WTC11 (cell line): ENCODE data around the gene CRIP2.

Source experiments
- CBFB ChIP-seq: sonication (generic); formaldehyde crosslinking; IDR thresholded peaks from 2 replicates; pipeline ENCODE4 v1.8.1; 2022; ENCODE audit warnings: mild to moderate bottlenecking, low read depth, missing genetic modification reagents
- ESRRA ChIP-seq: sonication (generic); formaldehyde crosslinking; IDR thresholded peaks from 2 replicates; pipeline ENCODE4 v1.8.1; 2022; ENCODE audit warnings: mild to moderate bottlenecking, missing genetic modification reagents, borderline replicate concordance
- NR1H2 ChIP-seq: sonication (generic); formaldehyde crosslinking; IDR thresholded peaks from 2 replicates; pipeline ENCODE4 v1.9.0; 2021; ENCODE audit warnings: mild to moderate bottlenecking, moderate library complexity, missing genetic modification reagents
- SP1 ChIP-seq: sonication (generic); formaldehyde crosslinking; conservative IDR thresholded peaks from 2 replicates; pipeline ENCODE4 v1.8.1; 2022; ENCODE audit warnings: missing genetic modification reagents
- ZNF263 ChIP-seq: sonication (generic); formaldehyde crosslinking; IDR thresholded peaks from 2 replicates; pipeline ENCODE4 v1.8.1; 2022; ENCODE audit warnings: low read depth, mild to moderate bottlenecking, moderate library complexity, missing genetic modification reagents
- TF ChIP-seq, protein P1 (sequence below): sonication (generic); formaldehyde crosslinking; IDR thresholded peaks from 2 replicates; pipeline ENCODE4 v1.8.0; 2023; ENCODE audit warnings: missing genetic modification reagents, mild to moderate bottlenecking, borderline replicate concordance
- TF ChIP-seq, protein P2 (sequence below): fragments of 200-600 bp; IDR thresholded peaks from 2 replicates; pipeline ENCODE4 v1.8.0; 2022; ENCODE audit warnings: antibody characterized with exemption
- TF ChIP-seq, protein P3 (sequence below): sonication (generic); formaldehyde crosslinking; IDR thresholded peaks from 2 replicates; pipeline ENCODE4 v1.8.1; 2023; ENCODE audit warnings: mild to moderate bottlenecking, missing genetic modification reagents, moderate library complexity
- TF ChIP-seq, protein P4 (sequence below): sonication (generic); formaldehyde crosslinking; IDR thresholded peaks from 2 replicates; pipeline ENCODE4 v1.8.1; 2022; ENCODE audit warnings: mild to moderate bottlenecking, moderate library complexity, missing genetic modification reagents
- TF ChIP-seq, protein P5 (sequence below): sonication (generic); formaldehyde crosslinking; IDR thresholded peaks from 2 replicates; pipeline ENCODE4 v1.8.1; 2022; ENCODE audit warnings: mild to moderate bottlenecking, missing genetic modification reagents, moderate library complexity, borderline replicate concordance

DNA sequence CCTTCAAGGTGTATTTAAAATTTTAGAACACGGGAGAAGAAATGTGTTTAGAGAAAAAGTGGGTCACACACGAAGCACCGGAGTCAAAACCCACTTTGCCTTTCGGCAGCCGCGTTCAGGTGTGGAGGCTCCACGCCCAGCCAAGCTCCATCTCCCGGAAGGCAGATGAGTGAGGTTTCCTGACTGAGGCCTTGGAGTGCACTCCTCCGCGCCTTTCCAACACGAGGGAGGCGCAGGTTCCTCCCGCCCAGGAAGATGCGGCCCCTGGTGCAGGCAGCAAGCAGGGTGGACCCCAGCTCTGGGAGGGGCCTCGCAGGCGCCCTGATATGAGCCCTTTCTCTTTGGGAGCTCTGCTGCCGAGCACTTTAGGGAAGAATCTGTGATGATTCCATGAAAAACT is 32.5 kb upstream of the CRIP2 start:
- TF ChIP-seq, protein P1, sequence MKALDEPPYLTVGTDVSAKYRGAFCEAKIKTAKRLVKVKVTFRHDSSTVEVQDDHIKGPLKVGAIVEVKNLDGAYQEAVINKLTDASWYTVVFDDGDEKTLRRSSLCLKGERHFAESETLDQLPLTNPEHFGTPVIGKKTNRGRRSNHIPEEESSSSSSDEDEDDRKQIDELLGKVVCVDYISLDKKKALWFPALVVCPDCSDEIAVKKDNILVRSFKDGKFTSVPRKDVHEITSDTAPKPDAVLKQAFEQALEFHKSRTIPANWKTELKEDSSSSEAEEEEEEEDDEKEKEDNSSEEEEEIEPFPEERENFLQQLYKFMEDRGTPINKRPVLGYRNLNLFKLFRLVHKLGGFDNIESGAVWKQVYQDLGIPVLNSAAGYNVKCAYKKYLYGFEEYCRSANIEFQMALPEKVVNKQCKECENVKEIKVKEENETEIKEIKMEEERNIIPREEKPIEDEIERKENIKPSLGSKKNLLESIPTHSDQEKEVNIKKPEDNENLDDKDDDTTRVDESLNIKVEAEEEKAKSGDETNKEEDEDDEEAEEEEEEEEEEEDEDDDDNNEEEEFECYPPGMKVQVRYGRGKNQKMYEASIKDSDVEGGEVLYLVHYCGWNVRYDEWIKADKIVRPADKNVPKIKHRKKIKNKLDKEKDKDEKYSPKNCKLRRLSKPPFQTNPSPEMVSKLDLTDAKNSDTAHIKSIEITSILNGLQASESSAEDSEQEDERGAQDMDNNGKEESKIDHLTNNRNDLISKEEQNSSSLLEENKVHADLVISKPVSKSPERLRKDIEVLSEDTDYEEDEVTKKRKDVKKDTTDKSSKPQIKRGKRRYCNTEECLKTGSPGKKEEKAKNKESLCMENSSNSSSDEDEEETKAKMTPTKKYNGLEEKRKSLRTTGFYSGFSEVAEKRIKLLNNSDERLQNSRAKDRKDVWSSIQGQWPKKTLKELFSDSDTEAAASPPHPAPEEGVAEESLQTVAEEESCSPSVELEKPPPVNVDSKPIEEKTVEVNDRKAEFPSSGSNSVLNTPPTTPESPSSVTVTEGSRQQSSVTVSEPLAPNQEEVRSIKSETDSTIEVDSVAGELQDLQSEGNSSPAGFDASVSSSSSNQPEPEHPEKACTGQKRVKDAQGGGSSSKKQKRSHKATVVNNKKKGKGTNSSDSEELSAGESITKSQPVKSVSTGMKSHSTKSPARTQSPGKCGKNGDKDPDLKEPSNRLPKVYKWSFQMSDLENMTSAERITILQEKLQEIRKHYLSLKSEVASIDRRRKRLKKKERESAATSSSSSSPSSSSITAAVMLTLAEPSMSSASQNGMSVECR (CRISPR knock-in tag): no peak
- TF ChIP-seq, protein P2, sequence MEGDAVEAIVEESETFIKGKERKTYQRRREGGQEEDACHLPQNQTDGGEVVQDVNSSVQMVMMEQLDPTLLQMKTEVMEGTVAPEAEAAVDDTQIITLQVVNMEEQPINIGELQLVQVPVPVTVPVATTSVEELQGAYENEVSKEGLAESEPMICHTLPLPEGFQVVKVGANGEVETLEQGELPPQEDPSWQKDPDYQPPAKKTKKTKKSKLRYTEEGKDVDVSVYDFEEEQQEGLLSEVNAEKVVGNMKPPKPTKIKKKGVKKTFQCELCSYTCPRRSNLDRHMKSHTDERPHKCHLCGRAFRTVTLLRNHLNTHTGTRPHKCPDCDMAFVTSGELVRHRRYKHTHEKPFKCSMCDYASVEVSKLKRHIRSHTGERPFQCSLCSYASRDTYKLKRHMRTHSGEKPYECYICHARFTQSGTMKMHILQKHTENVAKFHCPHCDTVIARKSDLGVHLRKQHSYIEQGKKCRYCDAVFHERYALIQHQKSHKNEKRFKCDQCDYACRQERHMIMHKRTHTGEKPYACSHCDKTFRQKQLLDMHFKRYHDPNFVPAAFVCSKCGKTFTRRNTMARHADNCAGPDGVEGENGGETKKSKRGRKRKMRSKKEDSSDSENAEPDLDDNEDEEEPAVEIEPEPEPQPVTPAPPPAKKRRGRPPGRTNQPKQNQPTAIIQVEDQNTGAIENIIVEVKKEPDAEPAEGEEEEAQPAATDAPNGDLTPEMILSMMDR: no peak
- TF ChIP-seq ZNF263 (CRISPR knock-in tag): no peak
- TF ChIP-seq, protein P3, sequence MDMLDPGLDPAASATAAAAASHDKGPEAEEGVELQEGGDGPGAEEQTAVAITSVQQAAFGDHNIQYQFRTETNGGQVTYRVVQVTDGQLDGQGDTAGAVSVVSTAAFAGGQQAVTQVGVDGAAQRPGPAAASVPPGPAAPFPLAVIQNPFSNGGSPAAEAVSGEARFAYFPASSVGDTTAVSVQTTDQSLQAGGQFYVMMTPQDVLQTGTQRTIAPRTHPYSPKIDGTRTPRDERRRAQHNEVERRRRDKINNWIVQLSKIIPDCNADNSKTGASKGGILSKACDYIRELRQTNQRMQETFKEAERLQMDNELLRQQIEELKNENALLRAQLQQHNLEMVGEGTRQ (CRISPR knock-in tag): no peak
- TF ChIP-seq NR1H2: no peak
- no peak for TF ChIP-seq ESRRA (CRISPR knock-in tag)
- no peak for TF ChIP-seq SP1 (CRISPR knock-in tag)
- TF ChIP-seq CBFB: no peak
- TF ChIP-seq, protein P4, sequence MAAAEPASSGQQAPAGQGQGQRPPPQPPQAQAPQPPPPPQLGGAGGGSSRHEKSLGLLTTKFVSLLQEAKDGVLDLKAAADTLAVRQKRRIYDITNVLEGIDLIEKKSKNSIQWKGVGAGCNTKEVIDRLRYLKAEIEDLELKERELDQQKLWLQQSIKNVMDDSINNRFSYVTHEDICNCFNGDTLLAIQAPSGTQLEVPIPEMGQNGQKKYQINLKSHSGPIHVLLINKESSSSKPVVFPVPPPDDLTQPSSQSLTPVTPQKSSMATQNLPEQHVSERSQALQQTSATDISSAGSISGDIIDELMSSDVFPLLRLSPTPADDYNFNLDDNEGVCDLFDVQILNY (CRISPR knock-in tag): no peak
- TF ChIP-seq, protein P5, sequence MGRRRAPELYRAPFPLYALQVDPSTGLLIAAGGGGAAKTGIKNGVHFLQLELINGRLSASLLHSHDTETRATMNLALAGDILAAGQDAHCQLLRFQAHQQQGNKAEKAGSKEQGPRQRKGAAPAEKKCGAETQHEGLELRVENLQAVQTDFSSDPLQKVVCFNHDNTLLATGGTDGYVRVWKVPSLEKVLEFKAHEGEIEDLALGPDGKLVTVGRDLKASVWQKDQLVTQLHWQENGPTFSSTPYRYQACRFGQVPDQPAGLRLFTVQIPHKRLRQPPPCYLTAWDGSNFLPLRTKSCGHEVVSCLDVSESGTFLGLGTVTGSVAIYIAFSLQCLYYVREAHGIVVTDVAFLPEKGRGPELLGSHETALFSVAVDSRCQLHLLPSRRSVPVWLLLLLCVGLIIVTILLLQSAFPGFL (CRISPR knock-in tag): no peak
